ENCODE data around the gene PSRC1.

GRCh38 chr1:109255097-109255651 is 27.8 kb downstream of the PSRC1 start:
- TF ChIP-seq POLR2A (IDR thresholded peaks at IDR 0.05; ENCODE audit: low read length) (no peak), GATA1 (IDR thresholded peaks at IDR 0.05; ENCODE audit: low read depth, low read length) (no peak)
